Activated naive CD4-positive, alpha-beta T cell (primary cell): ENCODE data around the gene LDLRAD3.

Experiments
- DNase-seq, 4 experiments: peaks; one replicate each; lab custom pipeline; 2025; lab: John Stamatoyannopoulos, UW

Gene LDLRAD3

GRCh38 chr11:36048496-36049247 is 104.8 kb downstream of the LDLRAD3 start:
- DNase-seq: no peak

- no peak for DNase-seq
Observed at GRCh38 chr11:36051235-36052144, 107.6 kb downstream of the LDLRAD3 start.

- no peak for DNase-seq
Observed at GRCh38 chr11:36053281-36053680, 109.4 kb downstream of the LDLRAD3 start.

DNA sequence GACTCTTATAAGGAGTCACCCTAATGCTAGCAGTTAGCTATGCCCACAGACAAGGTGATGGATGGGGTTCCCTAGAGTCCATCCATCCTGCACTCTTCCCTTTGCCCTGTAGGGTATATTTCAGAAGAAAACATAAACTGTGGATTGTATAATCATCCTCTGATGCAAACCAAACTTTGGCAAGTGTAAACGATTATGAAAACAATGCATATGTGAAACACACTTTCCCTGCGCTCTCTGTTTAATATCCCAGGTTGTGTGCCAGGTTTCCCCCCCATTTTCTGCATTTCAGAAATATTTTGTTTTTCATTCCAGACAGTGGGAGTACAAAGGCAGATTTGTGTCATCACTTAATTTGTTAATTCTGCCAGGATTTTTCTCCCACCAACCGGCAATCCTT is 110.0 kb downstream of the LDLRAD3 start:
- no peak for DNase-seq

DNA sequence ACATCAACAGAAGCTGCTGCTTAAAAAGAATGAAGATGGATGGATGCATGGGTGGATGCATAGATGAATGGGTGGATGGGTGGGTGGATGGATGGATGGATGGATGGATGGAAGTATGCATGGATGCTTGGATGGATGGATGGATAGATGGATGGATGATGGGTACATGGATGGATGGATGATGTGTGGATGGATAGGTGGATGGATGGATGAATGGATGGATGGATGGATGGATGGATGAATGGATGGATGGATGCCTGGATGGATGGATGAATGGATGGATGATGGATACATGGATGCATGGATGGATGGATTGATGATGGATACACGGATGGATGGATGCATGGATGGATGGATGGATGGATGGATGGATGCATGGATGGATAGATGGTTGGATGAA is 110.8 kb downstream of the LDLRAD3 start:
- no peak for DNase-seq

DNA sequence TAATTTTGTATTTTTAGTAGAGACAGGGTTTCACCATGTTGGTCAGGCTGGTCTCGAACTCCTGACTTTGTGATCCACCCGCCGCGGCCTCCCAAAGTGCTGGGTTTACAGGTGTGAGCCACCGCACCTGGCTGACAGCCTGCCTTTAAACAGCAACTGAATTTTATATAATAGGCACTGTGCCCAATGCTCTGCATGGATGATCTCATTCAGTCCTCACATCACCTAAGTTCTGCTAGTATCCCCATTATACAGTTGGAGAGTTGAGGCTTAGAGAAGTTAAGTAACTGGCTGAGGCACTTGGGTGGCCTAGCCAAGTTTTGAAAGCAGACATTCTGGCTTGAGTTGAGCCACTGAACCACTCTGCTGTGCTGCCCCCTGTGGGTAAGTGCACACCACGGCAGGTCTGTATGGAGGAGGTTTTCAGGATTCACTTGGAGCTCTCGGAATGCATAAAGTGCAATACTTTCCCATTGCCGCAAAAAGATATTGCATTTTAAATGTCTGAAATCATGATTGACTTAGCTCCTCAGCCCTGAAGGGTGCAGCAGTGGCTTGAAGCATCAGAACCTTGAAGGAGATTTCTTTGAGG is 112.4 kb downstream of the LDLRAD3 start:
- DNase-seq: no peak

DNA sequence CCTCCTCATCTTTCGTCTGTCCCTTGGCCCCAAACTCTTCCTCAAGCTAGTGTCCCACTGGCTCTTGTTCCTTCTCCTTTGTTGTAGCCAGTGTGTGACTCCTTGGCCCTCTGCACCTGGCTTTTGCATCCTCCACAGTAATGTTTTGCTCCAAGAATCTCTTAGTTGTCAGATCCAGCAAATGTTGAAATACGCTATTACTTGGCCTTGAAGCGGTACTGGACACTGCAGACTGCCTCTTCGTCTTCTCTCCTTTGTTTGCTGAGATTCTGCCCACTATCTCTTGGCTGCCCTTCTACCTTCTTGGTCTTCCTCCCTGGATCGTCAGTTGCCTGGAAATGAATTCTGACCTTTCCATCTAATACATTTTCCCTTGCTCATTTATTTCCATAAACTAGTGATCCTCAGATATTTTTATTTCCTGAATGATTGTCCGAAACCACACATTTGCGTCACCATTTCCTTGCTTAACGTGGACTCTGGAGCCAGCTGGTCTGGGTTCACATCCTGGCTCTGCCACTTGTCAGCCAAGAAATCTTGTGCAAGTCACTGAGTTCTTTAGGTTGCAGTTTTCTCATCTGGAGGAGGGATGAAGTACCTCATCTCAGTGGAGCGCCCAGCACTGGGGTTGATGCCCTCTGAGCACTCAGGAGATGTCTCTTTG is 113.6 kb downstream of the LDLRAD3 start:
- no peak for DNase-seq

DNA sequence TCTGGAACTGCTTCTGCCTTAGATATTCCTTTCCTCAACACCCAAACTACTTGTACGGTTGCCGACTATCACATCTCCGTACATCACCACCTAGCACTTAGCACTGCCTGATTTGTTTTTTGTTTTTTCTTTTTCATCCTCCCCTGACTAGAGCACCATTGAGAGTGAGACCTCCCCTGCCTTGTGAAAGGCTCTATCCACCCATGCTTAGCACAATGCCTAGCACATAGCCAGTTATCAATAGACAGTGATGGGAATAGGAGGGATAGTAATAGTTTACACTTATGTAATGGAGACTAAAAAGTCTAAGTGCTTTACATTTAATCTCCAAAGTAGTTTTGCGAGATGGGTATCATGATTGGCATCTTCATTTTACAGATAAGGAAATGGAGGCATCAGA is 115.8 kb downstream of the LDLRAD3 start:
- DNase-seq: no peak

DNA sequence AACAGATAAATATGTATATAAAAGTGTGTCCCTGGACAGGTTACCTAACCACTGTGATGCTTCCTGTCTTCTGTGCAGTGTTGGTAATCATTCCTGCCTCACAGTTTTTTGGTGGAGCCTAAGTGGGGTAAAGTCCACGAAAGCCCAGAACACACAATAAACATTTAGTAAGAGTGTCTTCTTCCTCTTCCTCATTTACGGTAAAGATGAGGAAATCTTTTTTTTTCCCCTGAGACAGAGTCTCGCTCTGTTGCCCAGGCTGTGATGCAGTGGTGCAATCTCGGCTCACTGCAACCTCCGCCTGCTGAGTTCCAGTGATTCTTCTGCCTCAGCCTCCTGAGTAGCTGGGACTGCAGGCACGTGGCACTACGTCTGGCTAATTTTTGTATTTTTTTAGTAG is 117.1 kb downstream of the LDLRAD3 start:
- DNase-seq: no peak

GRCh38 chr11:36061471-36061870 is 117.6 kb downstream of the LDLRAD3 start:
- no peak for DNase-seq

GRCh38 chr11:36062796-36063365 is 119.0 kb downstream of the LDLRAD3 start:
- DNase-seq: no peak

- no peak for DNase-seq
Observed at GRCh38 chr11:36065436-36065835, 121.6 kb downstream of the LDLRAD3 start.

GRCh38 chr11:36066891-36067290 is 123.0 kb downstream of the LDLRAD3 start:
- no peak for DNase-seq

DNA sequence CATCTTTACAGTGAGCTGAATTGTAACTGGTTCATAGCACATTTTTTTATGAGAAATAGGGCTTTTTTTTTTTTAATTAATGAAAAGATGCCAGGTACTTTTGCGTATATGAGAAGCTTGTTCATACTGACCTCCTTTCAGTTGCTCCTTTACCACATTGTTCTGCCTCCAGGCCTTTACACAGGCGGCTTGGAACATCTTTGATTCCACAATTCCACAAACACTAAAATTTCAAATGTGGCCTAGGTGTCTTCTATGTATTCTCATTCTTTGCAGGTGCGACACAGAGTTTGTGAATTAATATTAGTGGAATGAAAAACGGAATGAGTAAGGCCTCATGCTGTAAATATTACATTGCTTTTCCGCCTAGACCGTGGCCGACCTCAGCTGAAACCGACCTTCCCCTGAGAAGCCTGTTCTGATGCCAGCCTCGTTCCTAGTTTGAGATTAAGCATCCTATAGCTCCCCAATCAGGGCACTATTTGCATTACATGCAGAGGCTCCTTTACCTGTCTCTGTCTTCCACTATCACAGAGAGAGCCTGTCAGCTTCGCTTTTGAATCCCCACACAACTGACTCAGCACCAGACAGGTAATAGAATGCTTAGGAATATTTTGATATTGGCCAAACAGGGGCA is 125.8 kb downstream of the LDLRAD3 start:
- DNase-seq: no peak

GRCh38 chr11:36070213-36070953 is 126.5 kb downstream of the LDLRAD3 start:
- DNase-seq: no peak

GRCh38 chr11:36070954-36071330 is 127.1 kb downstream of the LDLRAD3 start:
- no peak for DNase-seq

- no peak for DNase-seq
Observed at GRCh38 chr11:36071917-36072500, 128.1 kb downstream of the LDLRAD3 start.

- DNase-seq: no peak
Observed at GRCh38 chr11:36073411-36074203, 129.7 kb downstream of the LDLRAD3 start.

DNA sequence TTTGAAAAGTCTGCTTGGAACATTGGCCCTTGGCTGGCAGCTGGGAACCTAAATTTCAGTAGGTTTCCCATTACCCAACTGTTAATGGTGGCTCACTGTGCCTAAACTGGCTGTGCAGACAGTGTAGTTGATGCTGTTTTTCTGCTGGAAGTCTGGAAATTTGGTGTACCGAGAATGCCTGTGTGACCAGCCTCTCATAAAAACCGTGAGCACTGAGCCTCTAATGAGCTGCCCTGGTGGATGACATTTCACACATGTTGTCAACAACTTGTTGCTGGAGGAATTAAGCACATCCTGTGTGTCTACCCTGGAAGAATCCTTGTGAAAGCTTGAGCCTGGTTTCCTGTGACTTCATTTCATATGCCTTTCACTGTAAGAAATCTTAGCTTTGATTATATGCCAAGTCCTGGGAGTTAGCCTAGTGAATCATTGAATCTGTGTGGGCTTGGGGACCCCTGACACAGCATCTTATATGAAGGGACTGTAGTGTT is 131.1 kb downstream of the LDLRAD3 start:
- DNase-seq: no peak
